Measurements from ENCODE around the gene SEMA5A.

The SEMA5A gene

GRCh38 chr5:9348401-9348996 is 197.4 kb downstream of the SEMA5A start:
- Histone ChIP-seq H3K27me3 (ENCODE audit: insufficient read depth, poor library complexity, severe bottlenecking) (no peaks in the 10 kb centered on the region), H3K27ac (replicated peaks) (no peak overlapping the region), H3K4me3 (replicated peaks; ENCODE audit: insufficient read depth, low read length) (no peak overlapping the region)
- no peak for DNase-seq (ENCODE audit: low read depth in 1 of 2, low spot score in 1 of 2)
- TF ChIP-seq GABPA (IDR thresholded peaks at IDR 0.05; ENCODE audit: low read depth) = no peak
- no peak for TF ChIP-seq REST (IDR thresholded peaks at IDR 0.05; ENCODE audit: insufficient replicate concordance, low read depth)
- no peak for TF ChIP-seq SPI1 (IDR thresholded peaks at IDR 0.05; ENCODE audit: borderline replicate concordance, low read depth)
- no peak for TF ChIP-seq POLR2AphosphoS5 (IDR thresholded peaks at IDR 0.05; ENCODE audit: low read depth)
- TF ChIP-seq CTCF (IDR thresholded peaks at IDR 0.05; ENCODE audit: insufficient read depth, low read length) = no peak

GRCh38 chr5:9347541-9348295 is 198.2 kb downstream of the SEMA5A start:
- DNase-seq (ENCODE audit: low read depth in 1 of 2, low spot score in 1 of 2) = no peak
- no peak overlapping the region for H3K4me3 ChIP-seq (replicated peaks; ENCODE audit: insufficient read depth, low read length)
- no peak for TF ChIP-seq SPI1 (IDR thresholded peaks at IDR 0.05; ENCODE audit: borderline replicate concordance, low read depth)
- TF ChIP-seq GABPA (IDR thresholded peaks at IDR 0.05; ENCODE audit: low read depth) = no peak
- TF ChIP-seq REST (IDR thresholded peaks at IDR 0.05; ENCODE audit: insufficient replicate concordance, low read depth) = no peak
- TF ChIP-seq POLR2AphosphoS5 (IDR thresholded peaks at IDR 0.05; ENCODE audit: low read depth) = no peak
- TF ChIP-seq CTCF (IDR thresholded peaks at IDR 0.05; ENCODE audit: insufficient read depth, low read length) = no peak
- H3K27me3 ChIP-seq (ENCODE audit: insufficient read depth, poor library complexity, severe bottlenecking) = no peaks in the 10 kb centered on the region
- no peak overlapping the region for H3K27ac ChIP-seq (replicated peaks)

- Histone ChIP-seq H3K27me3 (ENCODE audit: insufficient read depth, poor library complexity, severe bottlenecking) (no peaks in the 10 kb centered on the region), H3K4me3 (replicated peaks; ENCODE audit: insufficient read depth, low read length) (no peak overlapping the region), H3K27ac (replicated peaks) (no peak overlapping the region)
- TF ChIP-seq POLR2AphosphoS5 (IDR thresholded peaks at IDR 0.05; ENCODE audit: low read depth) (no peak), REST (IDR thresholded peaks at IDR 0.05; ENCODE audit: insufficient replicate concordance, low read depth) (no peak), CTCF (IDR thresholded peaks at IDR 0.05; ENCODE audit: insufficient read depth, low read length) (no peak)
- no peak for DNase-seq (ENCODE audit: low read depth in 1 of 2, low spot score in 1 of 2)
Observed at GRCh38 chr5:9347032-9347431, 198.8 kb downstream of the SEMA5A start.
